Transverse colon (tissue), 3 donors: ENCODE data around the gene COL19A1.

Source experiments
- POLR2A ChIP-seq: fragments of 450-650 bp; IDR thresholded peaks from one replicate; pipeline ENCODE4 v1.6.1; 2016; ENCODE audit warnings: antibody characterized with exemption, mild to moderate bottlenecking, moderate library complexity
- TF ChIP-seq, protein P1 (sequence below), 5 experiments: fragments of 200-600 bp in 3 of 5; fragments of 450-650 bp in 2 of 5; sonication (generic) in 3 of 5; IDR thresholded peaks; 1 replicate in 2 of 5; 2 replicates in 3 of 5; pipeline ENCODE4 v1.5.1; 2016 to 2017; ENCODE audit warnings: antibody characterized with exemption in 5 of 5, inconsistent platforms in 3 of 5, mild to moderate bottlenecking in 2 of 5, moderate library complexity in 1 of 5

DNA sequence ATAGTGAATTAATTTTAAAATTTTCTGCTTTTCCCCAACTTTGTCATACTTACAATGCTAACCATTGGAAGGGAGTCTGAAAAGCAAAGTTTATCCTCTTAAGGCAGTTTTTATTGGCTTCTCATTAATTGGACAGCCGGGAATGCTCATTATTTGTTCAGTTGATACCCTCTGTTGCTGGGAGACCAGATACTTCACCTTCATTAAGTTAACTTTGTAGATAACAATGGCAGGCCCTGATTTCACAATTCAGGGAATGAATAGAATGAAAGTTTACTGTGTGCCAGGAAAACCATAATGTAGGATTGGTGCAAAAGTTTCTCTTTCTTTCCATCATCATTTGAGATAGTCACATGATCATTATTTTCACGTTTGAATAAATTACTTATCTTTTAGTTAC, 49.0 kb downstream of the COL19A1 start:
- TF ChIP-seq, protein P1, sequence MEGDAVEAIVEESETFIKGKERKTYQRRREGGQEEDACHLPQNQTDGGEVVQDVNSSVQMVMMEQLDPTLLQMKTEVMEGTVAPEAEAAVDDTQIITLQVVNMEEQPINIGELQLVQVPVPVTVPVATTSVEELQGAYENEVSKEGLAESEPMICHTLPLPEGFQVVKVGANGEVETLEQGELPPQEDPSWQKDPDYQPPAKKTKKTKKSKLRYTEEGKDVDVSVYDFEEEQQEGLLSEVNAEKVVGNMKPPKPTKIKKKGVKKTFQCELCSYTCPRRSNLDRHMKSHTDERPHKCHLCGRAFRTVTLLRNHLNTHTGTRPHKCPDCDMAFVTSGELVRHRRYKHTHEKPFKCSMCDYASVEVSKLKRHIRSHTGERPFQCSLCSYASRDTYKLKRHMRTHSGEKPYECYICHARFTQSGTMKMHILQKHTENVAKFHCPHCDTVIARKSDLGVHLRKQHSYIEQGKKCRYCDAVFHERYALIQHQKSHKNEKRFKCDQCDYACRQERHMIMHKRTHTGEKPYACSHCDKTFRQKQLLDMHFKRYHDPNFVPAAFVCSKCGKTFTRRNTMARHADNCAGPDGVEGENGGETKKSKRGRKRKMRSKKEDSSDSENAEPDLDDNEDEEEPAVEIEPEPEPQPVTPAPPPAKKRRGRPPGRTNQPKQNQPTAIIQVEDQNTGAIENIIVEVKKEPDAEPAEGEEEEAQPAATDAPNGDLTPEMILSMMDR (IDR thresholded peaks at IDR 0.05): no peak
- TF ChIP-seq POLR2A: no peak
